Psoas muscle (tissue), 8 donors: ENCODE data around the gene OTUB2. TPM values are rescaled to one million over a fixed set of nuclear protein-coding genes. Genes with fewer than 3 reads are reported as not detected.

Source experiments
- ATAC-seq, 4 donors: fragments of 200-7000 bp; cut with Tn5 transposase; one replicate each; pipeline ENCODE4 v1.9.1; 2020; ENCODE audit warnings: moderate library complexity in 3 of 4, mild to moderate bottlenecking in 2 of 4
- DNase-seq, 2 donors: peaks; one replicate each; pipeline ENCODE4 v3.0.0-alpha.2; 2020
- H3K27ac ChIP-seq: fragments of 200-600 bp; one replicate; pipeline ENCODE4 v1.8.0; 2022
- H3K27me3 ChIP-seq, 3 donors: fragments of 200-600 bp in 1 of 3; one replicate each; pipeline versions ENCODE4 v1.6.1 to v1.8.0; 2013 to 2022; ENCODE audit warnings: low read length in 2 of 3, mild to moderate bottlenecking in 2 of 3, moderate library complexity in 1 of 3; ENCODE audit not compliant: insufficient read depth in 3 of 3
- H3K36me3 ChIP-seq, 2 donors: fragments of 200-600 bp in 1 of 2; one replicate each; pipeline versions ENCODE4 v1.6.1 to v1.8.0; 2013 to 2022; ENCODE audit warnings: low read depth in 1 of 2, mild to moderate bottlenecking in 1 of 2, moderate library complexity in 1 of 2; ENCODE audit not compliant: insufficient read depth in 1 of 2
- H3K4me1 ChIP-seq: fragments of 200-600 bp; one replicate; pipeline ENCODE4 v1.8.0; 2022
- H3K4me3 ChIP-seq: fragments of 200-600 bp; one replicate; pipeline ENCODE4 v1.8.0; 2022; ENCODE audit warnings: mild to moderate bottlenecking
- H3K9me3 ChIP-seq: fragments of 200-600 bp; one replicate; pipeline ENCODE4 v1.8.0; 2022
- WGBS, 3 donors: extraction: QIAGEN DNeasy Blood & Tissue Kit; methylation state at CpG; one replicate each; pipeline versions ENCODE4 v1.1.6 to v1.1.7; 2013; 5-methylcytosine and 5-hydroxymethylcytosine counted together
- intact Hi-C, 2 donors: fragments of 100-400 bp; cut with DNase I; formaldehyde crosslinking; loops; one replicate each; pipeline versions ENCODE4 v1.11.0 to v1.14.2; 2022
- long read RNA-seq, 2 donors: library from polyadenylated mRNA; unstranded; transcript quantifications; one replicate each; pipeline ENCODE4 v2.0.0, GENCODE V29; 2021
- polyA plus RNA-seq, 3 donors: library from polyadenylated mRNA; stranded (reverse); fragments of 200-250 nt; gene quantifications; one replicate each; pipeline ENCODE4 v1.2.3, GENCODE V29; 2013
- total RNA-seq, 4 donors: library from RNA; stranded (reverse); fragmentation: NEBNext Ultra II Directional in 2 of 4; extraction: Animal tissue kit (Norgen Biotek cat#: 25700) in 2 of 4; gene quantifications; one replicate each; pipeline versions ENCODE4 v1.2.1 to v1.2.4, GENCODE V29; 2021 to 2023
- TF ChIP-seq, protein P1 (sequence below): fragments of 200-600 bp; IDR thresholded peaks from one replicate; pipeline ENCODE4 v1.8.0; 2022; ENCODE audit warnings: antibody characterized with exemption
- donor health status: healthy with polysubstance abuse.
- donor health status: DM: no; HTN: no; CAD: no; lungs with moderate emphysema.
- donor health status: Bipolar disorder and iron deficiency.
- donor health status: healthy.
- donor health status: DM: yes; HTN: yes; CAD: no.
- donor health status: DM: no; HTN: no; CAD: no.
- donor health status: DM: no; HTN: no; CAD: no.
- donor health status: DM: yes; HTN: yes; CAD: no.

Gene OTUB2
- total RNA-seq, result under 1 TPM; 0.06 to 0.15 (median 0.10) TPM
- polyA plus RNA-seq, result under 1 TPM; 0.04 to 0.96 (median 0.09) TPM
- long read RNA-seq, donor 1, result 0 reads
- long read RNA-seq, donor 2, result 0 reads

DNA sequence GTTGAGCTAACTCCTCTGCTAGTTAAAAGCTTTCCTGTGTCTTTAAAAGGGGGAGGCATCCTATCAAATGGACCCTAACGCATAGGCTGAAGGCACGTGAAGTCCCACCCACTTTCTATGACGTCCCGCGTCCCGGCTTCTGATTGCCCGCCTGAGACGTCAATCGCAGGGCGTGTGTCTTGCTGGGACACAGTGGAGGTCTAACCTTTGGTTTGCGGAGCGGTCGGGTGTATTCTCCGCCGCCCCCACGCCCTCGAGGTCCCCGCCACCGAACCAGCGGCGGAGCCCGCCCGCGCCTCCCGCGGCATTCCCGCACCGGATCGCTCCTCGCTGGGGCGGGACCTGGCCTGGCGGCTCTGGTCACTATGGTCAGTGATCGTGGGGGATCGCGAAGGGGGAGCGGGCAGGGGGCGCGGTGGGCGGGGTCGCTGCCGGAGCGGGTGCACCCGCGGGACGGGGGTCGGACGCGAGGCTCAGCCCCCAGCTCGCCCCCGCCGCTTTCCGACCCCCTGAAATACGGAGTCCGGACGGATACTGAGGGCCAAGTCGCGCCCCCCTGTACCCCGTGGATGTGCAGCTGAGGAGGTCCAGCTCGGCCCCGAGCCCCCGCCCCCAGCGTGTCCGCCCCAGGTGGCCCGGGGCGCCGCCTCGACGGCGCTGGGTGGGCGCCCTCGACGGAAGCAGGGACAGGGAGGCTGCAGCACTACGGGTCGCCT, at the start of gene OTUB2:
Gene OTUB2, plus strand, starts transcription at position 168 of the 716 bp plus-strand sequence. Its CDS starts 198 bp downstream, at position 366.
- peak; percentile 98 to 100 (median 100) for ATAC-seq

DNA sequence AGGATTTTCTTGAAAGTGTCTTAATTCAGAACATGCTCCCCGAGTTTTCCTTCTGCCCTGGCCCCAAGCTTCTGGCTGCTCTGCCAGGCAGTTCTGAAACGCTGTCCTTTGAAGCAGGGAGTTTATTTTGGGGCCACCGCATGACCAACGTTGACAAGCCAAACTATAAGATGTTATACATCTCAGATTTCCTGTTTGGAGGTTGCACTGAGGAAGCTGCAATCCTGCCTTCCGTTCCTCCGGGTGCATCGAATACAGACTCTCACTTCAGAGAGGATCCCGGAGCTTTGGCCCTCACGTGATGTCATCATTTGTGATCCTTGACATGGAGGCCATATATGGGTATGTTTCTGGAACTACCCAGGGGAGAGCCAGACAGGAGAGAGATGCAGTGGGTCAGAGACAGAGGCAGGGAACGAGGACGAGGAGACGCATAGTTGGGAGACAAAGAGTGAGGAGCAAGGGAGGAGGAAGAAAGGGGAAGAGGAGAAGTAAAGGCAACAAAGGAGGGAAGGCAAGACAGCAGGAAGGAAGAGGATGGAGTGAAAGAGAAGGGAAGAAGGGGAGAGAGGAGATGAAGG, 49.6 kb upstream of the OTUB2 start, which contains the start of gene ASB2:
Gene ASB2, minus strand, starts transcription at position 94 of the 581 bp plus-strand sequence. CDS start 12,031 bp downstream, outside the sequence.
- H3K9me3 ChIP-seq, result no peaks in the 10 kb centered on the region
- WGBS, 3 donors, result 6 to 10% (median 8%) methylated on average over 12 of the region's 12 CpGs
- peaks cover 29% of the 10 kb centered on the region for H3K4me1 ChIP-seq
- ATAC-seq (peak; percentile 12 to 42 (median 18)), DNase-seq (peak in 1 of 2 donors; percentile 76)
- peaks cover 0 to 5% of the 10 kb centered on the region in 2 donors for H3K36me3 ChIP-seq
- TF ChIP-seq, protein P1, sequence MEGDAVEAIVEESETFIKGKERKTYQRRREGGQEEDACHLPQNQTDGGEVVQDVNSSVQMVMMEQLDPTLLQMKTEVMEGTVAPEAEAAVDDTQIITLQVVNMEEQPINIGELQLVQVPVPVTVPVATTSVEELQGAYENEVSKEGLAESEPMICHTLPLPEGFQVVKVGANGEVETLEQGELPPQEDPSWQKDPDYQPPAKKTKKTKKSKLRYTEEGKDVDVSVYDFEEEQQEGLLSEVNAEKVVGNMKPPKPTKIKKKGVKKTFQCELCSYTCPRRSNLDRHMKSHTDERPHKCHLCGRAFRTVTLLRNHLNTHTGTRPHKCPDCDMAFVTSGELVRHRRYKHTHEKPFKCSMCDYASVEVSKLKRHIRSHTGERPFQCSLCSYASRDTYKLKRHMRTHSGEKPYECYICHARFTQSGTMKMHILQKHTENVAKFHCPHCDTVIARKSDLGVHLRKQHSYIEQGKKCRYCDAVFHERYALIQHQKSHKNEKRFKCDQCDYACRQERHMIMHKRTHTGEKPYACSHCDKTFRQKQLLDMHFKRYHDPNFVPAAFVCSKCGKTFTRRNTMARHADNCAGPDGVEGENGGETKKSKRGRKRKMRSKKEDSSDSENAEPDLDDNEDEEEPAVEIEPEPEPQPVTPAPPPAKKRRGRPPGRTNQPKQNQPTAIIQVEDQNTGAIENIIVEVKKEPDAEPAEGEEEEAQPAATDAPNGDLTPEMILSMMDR, result no peak
- H3K27me3 ChIP-seq, result no peaks in the 10 kb centered on the region
- H3K4me3 ChIP-seq, result peak within 1 kb of the TSS; percentile 83
- H3K27ac ChIP-seq, result peak within 1 kb of the TSS; percentile 98
- intact Hi-C loops, result no loop called here

More for the DNA sequence above, at the start of gene OTUB2:
- peak; percentile 98 to 99 for DNase-seq
- H3K9me3 ChIP-seq, result no peaks in the 10 kb centered on the region
- no peaks in the 10 kb centered on the region for H3K4me1 ChIP-seq
- 0 to 1% (median 0%) methylated on average over 55 to 74 of the region's 74 CpGs for WGBS, 3 donors
- H3K4me3 ChIP-seq, result peak within 1 kb of the TSS; percentile 79
- TF ChIP-seq, protein P1, result no peak
- no peaks in the 10 kb centered on the region for H3K36me3 ChIP-seq
- intact Hi-C loops, result loop anchor here in 1 of 2 donors (10.0 kb wide), 1 partner anchor 372 kb away; no protein-coding TSS in a partner anchor
- H3K27ac ChIP-seq, result no peak within 1 kb of the TSS
- H3K27me3 ChIP-seq, result no peaks in the 10 kb centered on the region

DNA sequence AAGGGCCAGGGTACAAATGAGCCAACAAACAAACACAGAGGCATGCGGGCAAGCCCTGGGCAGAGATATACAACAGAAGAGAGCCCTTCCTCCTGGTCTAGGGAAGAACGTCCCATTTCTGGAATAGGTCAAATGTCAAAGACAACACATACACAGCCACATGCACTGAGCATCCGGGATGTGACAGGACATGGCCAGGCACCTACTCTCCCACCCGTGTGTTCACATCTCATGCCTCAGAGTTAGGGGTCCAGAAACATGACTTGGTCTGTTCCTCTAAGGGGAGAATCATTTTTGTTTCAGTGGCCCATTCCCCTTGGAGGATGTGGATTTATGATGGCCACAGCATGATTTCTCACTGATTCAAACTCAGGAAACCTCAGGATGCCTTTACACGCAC, 49.0 kb upstream of the OTUB2 start:
- Histone ChIP-seq H3K9me3 (no peaks in the 10 kb centered on the region), H3K4me1 (peaks cover 33% of the 10 kb centered on the region), H3K27ac (peak overlapping the region; percentile 98), H3K4me3 (peak overlapping the region; percentile 83), H3K36me3 (peaks cover 0 to 5% of the 10 kb centered on the region in 2 donors), H3K27me3 (no peaks in the 10 kb centered on the region)
- no peak for ATAC-seq
- peak in 1 of 2 donors; percentile 49 for DNase-seq
- WGBS, 3 donors, result 26 to 37% (median 29%) methylated on average over 5 of the region's 5 CpGs
- TF ChIP-seq, protein P1, result no peak
- intact Hi-C loops, result no loop called here

DNA sequence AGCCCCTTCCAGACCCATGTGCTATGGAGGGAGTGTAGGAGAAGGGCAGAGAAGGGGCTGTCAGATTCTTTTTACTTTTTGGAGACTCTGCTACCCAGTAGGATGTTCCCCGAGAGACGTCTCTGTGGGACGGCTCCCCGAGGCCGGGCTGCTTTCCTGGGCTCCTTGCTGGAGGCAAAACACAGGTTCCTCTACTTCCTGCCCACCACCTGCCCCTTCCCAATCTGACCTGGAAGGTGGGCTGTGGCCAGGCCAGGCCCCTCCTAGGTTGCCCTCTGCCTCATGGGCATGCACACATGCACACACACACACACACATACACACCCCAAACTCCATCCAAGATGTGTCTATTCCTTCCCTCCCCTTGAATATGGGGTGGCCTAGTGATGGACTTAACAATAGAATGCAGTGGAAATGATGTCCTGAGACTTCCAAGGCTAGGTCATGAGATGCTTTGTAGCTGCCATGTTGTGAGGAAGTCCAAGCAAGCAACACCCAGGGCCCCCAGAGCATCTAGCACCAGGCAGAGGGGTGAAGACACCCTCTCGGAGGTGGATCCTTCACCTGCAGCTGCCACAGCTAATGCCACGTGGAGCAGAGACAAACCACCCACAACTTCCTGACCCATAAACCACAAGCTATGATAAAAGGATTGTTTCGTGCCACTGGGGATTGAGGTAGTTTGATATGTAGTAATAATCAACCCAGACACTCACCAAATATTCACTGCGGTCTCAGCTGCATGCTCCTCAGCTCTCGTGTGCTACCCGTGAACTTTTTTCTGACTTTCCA, 48.2 kb upstream of the OTUB2 start:
- Histone ChIP-seq H3K4me3 (peak overlapping the region; percentile 83), H3K27ac (peak overlapping the region; percentile 98), H3K9me3 (no peaks in the 10 kb centered on the region), H3K27me3 (no peaks in the 10 kb centered on the region), H3K36me3 (peaks cover 0 to 4% of the 10 kb centered on the region in 2 donors), H3K4me1 (peaks cover 41% of the 10 kb centered on the region)
- WGBS, 3 donors, result 79 to 94% (median 81%) methylated on average over 10 to 11 of the region's 11 CpGs
- ATAC-seq (no peak), DNase-seq (peak in 1 of 2 donors; percentile 29)
- intact Hi-C loops, result no loop called here
- TF ChIP-seq, protein P1, result no peak
